DND-41 (cell line): ENCODE results near the gene USF3.

Source experiments
- EZH2 ChIP-seq: IDR thresholded peaks from 3 replicates; pipeline ENCODE4 v1.6.1; 2012; ENCODE audit warnings: borderline replicate concordance, low read depth, mild to moderate bottlenecking, moderate library complexity, low read length, inconsistent platforms; ENCODE audit not compliant: severe bottlenecking
- TF ChIP-seq, protein P1 (sequence below): IDR thresholded peaks from 2 replicates; pipeline ENCODE4 v1.5.1; 2012; ENCODE audit warnings: borderline replicate concordance, low read length, moderate library complexity, mild to moderate bottlenecking; ENCODE audit not compliant: poor library complexity, severe bottlenecking; ENCODE audit errors: extremely low read depth

DNA sequence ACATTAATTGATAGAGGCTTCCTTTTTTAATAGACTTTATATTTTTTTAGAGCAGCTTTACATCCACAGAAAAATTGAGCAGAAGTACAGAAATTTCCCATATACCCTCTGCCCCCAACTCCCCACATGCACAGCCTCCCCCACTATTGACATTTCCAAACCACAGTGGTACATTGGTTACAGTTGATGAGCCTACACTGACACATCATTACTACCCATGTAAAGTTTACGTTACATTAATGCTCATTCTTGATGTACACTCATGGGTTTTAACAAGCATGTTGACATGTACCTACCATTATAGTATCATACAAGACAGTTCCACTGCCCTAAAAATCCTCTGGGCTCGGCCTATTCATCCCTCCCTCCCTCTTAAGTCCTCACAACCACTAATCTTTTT is 78.7 kb downstream of the USF3 start:
- TF ChIP-seq, protein P1, sequence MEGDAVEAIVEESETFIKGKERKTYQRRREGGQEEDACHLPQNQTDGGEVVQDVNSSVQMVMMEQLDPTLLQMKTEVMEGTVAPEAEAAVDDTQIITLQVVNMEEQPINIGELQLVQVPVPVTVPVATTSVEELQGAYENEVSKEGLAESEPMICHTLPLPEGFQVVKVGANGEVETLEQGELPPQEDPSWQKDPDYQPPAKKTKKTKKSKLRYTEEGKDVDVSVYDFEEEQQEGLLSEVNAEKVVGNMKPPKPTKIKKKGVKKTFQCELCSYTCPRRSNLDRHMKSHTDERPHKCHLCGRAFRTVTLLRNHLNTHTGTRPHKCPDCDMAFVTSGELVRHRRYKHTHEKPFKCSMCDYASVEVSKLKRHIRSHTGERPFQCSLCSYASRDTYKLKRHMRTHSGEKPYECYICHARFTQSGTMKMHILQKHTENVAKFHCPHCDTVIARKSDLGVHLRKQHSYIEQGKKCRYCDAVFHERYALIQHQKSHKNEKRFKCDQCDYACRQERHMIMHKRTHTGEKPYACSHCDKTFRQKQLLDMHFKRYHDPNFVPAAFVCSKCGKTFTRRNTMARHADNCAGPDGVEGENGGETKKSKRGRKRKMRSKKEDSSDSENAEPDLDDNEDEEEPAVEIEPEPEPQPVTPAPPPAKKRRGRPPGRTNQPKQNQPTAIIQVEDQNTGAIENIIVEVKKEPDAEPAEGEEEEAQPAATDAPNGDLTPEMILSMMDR = no peak
- TF ChIP-seq EZH2 = no peak
